Activated T-cell treated with anti-CD3 and anti-CD28 coated beads, Interleukin-2, amount 50 U/mL, for 4 hours (primary cell): ENCODE data around the gene COL12A1. TPM values are rescaled to one million over a fixed set of nuclear protein-coding genes. Genes with fewer than 3 reads are reported as not detected.

Experiments used
- ATAC-seq, 2 donors: fragments of 200-7000 bp; cut with Tn5 transposase; one replicate each; pipeline ENCODE4 v1.10.0; 2021
- DNase-seq: peaks from one replicate; pipeline ENCODE4 v3.0.0-alpha.2; 2020
- H3K27me3 Mint-ChIP-seq: one replicate; pipeline ENCODE4 v1.8.0; 2021; ENCODE audit warnings: low read depth, mixed read lengths
- H3K36me3 Mint-ChIP-seq: one replicate; pipeline ENCODE4 v1.8.0; 2022; ENCODE audit warnings: mixed read lengths; ENCODE audit not compliant: insufficient read depth
- H3K4me1 Mint-ChIP-seq: one replicate; pipeline ENCODE4 v1.8.0; 2021; ENCODE audit warnings: low read depth, mixed read lengths
- H3K4me3 Mint-ChIP-seq: one replicate; pipeline ENCODE4 v1.8.0; 2021; ENCODE audit warnings: mild to moderate bottlenecking, moderate library complexity, mixed read lengths
- H3K9me3 Mint-ChIP-seq: one replicate; pipeline ENCODE4 v1.8.0; 2021; ENCODE audit warnings: mixed read lengths
- total RNA-seq, 3 donors: library from RNA; stranded (reverse); gene quantifications; one replicate each; pipeline ENCODE4 v1.2.1, GENCODE V29; 2021

The COL12A1 gene
- total RNA-seq = under 1 TPM; 0.29 to 0.40 (median 0.30) TPM

- DNase-seq = no peak
- H3K36me3 Mint-ChIP-seq = no peaks in the 10 kb centered on the region
- ATAC-seq = no peak
- H3K4me3 Mint-ChIP-seq = peak within 1 kb of the TSS; percentile 73
- H3K9me3 Mint-ChIP-seq = no peaks in the 10 kb centered on the region
- peaks cover 54% of the 10 kb centered on the region for H3K4me1 Mint-ChIP-seq
- H3K27me3 Mint-ChIP-seq = peaks cover 85% of the 10 kb centered on the region
Observed at GRCh38 chr6:75205776-75206575, at the start of gene COL12A1. Gene COL12A1, minus strand, starts transcription at chr6:75206053. Its CDS starts 3,261 bp downstream, at chr6:75202792.

- H3K4me1 Mint-ChIP-seq = no peaks in the 10 kb centered on the region
- no peaks in the 10 kb centered on the region for H3K9me3 Mint-ChIP-seq
- no peak for DNase-seq
- no peak overlapping the region for H3K4me3 Mint-ChIP-seq
- H3K36me3 Mint-ChIP-seq = peaks cover 8% of the 10 kb centered on the region
- peaks cover 14% of the 10 kb centered on the region for H3K27me3 Mint-ChIP-seq
- no peak for ATAC-seq
Observed at GRCh38 chr6:75250552-75250951, 44.7 kb upstream of the COL12A1 start.

- DNase-seq = no peak
- H3K27me3 Mint-ChIP-seq = peaks cover 16% of the 10 kb centered on the region
- peaks cover 7% of the 10 kb centered on the region for H3K36me3 Mint-ChIP-seq
- H3K4me3 Mint-ChIP-seq = no peak overlapping the region
- no peak for ATAC-seq
- no peaks in the 10 kb centered on the region for H3K4me1 Mint-ChIP-seq
- no peaks in the 10 kb centered on the region for H3K9me3 Mint-ChIP-seq
Observed at GRCh38 chr6:75249837-75250236, 44.0 kb upstream of the COL12A1 start.

GRCh38 chr6:75246386-75246785, 40.5 kb upstream of the COL12A1 start:
- Mint-ChIP-seq H3K4me1 (peaks cover 15% of the 10 kb centered on the region), H3K4me3 (no peak overlapping the region), H3K9me3 (no peaks in the 10 kb centered on the region), H3K27me3 (peaks cover 16% of the 10 kb centered on the region), H3K36me3 (peaks cover 7% of the 10 kb centered on the region)
- DNase-seq = no peak
- no peak for ATAC-seq

GRCh38 chr6:75244063-75244584, 38.3 kb upstream of the COL12A1 start:
- Mint-ChIP-seq H3K27me3 (peaks cover 16% of the 10 kb centered on the region), H3K9me3 (no peaks in the 10 kb centered on the region), H3K4me1 (peaks cover 22% of the 10 kb centered on the region), H3K36me3 (peaks cover 19% of the 10 kb centered on the region), H3K4me3 (peak overlapping the region; percentile 99)
- DNase-seq = no peak
- no peak for ATAC-seq

GRCh38 chr6:75243333-75244062, 37.6 kb upstream of the COL12A1 start, which contains the start of gene COX7A2:
Gene COX7A2, minus strand, starts transcription at chr6:75243801. Its CDS starts 67 bp downstream, at chr6:75243734.
- peak; percentile 71 for DNase-seq
- Mint-ChIP-seq H3K4me1 (peaks cover 22% of the 10 kb centered on the region), H3K36me3 (peaks cover 22% of the 10 kb centered on the region), H3K9me3 (no peaks in the 10 kb centered on the region), H3K4me3 (peak within 1 kb of the TSS; percentile 99), H3K27me3 (peaks cover 16% of the 10 kb centered on the region)
- ATAC-seq = peak; percentile 99

GRCh38 chr6:75236630-75237029, 30.8 kb upstream of the COL12A1 start:
- Mint-ChIP-seq H3K9me3 (no peaks in the 10 kb centered on the region), H3K27me3 (no peaks in the 10 kb centered on the region), H3K4me3 (no peak overlapping the region), H3K36me3 (peaks cover 32% of the 10 kb centered on the region), H3K4me1 (peaks cover 9% of the 10 kb centered on the region)
- DNase-seq (no peak), ATAC-seq (no peak)

- H3K36me3 Mint-ChIP-seq = peaks cover 25% of the 10 kb centered on the region
- ATAC-seq (no peak), DNase-seq (no peak)
- no peaks in the 10 kb centered on the region for H3K27me3 Mint-ChIP-seq
- H3K4me1 Mint-ChIP-seq = no peaks in the 10 kb centered on the region
- H3K9me3 Mint-ChIP-seq = no peaks in the 10 kb centered on the region
- H3K4me3 Mint-ChIP-seq = no peak overlapping the region
Observed at GRCh38 chr6:75235271-75235670, 29.4 kb upstream of the COL12A1 start.

GRCh38 chr6:75234126-75234865, 28.4 kb upstream of the COL12A1 start:
- DNase-seq = no peak
- Mint-ChIP-seq H3K36me3 (peaks cover 21% of the 10 kb centered on the region), H3K4me1 (no peaks in the 10 kb centered on the region), H3K4me3 (no peak overlapping the region), H3K27me3 (no peaks in the 10 kb centered on the region), H3K9me3 (no peaks in the 10 kb centered on the region)
- no peak for ATAC-seq

- Mint-ChIP-seq H3K36me3 (peaks cover 16% of the 10 kb centered on the region), H3K27me3 (no peaks in the 10 kb centered on the region), H3K4me1 (no peaks in the 10 kb centered on the region), H3K4me3 (no peak overlapping the region), H3K9me3 (no peaks in the 10 kb centered on the region)
- no peak for ATAC-seq
- no peak for DNase-seq
Observed at GRCh38 chr6:75233092-75233615, 27.3 kb upstream of the COL12A1 start.

GRCh38 chr6:75230484-75231325, 24.9 kb upstream of the COL12A1 start:
- H3K9me3 Mint-ChIP-seq = no peaks in the 10 kb centered on the region
- ATAC-seq (no peak), DNase-seq (no peak)
- no peaks in the 10 kb centered on the region for H3K36me3 Mint-ChIP-seq
- H3K4me3 Mint-ChIP-seq = no peak overlapping the region
- peaks cover 2% of the 10 kb centered on the region for H3K4me1 Mint-ChIP-seq
- no peaks in the 10 kb centered on the region for H3K27me3 Mint-ChIP-seq

GRCh38 chr6:75224303-75224926, 18.6 kb upstream of the COL12A1 start:
- peaks cover 2% of the 10 kb centered on the region for H3K4me1 Mint-ChIP-seq
- H3K9me3 Mint-ChIP-seq = no peaks in the 10 kb centered on the region
- ATAC-seq = no peak
- H3K36me3 Mint-ChIP-seq = no peaks in the 10 kb centered on the region
- H3K4me3 Mint-ChIP-seq = no peak overlapping the region
- DNase-seq = no peak
- H3K27me3 Mint-ChIP-seq = peaks cover 8% of the 10 kb centered on the region

GRCh38 chr6:75223428-75223827, 17.6 kb upstream of the COL12A1 start:
- ATAC-seq = no peak
- no peaks in the 10 kb centered on the region for H3K36me3 Mint-ChIP-seq
- no peak overlapping the region for H3K4me3 Mint-ChIP-seq
- H3K9me3 Mint-ChIP-seq = no peaks in the 10 kb centered on the region
- DNase-seq = no peak
- peaks cover 2% of the 10 kb centered on the region for H3K4me1 Mint-ChIP-seq
- H3K27me3 Mint-ChIP-seq = peaks cover 8% of the 10 kb centered on the region
